Measurements from ENCODE around the gene RBFOX1. TPM values are rescaled to one million over a fixed set of nuclear protein-coding genes. Genes with fewer than 3 reads are reported as not detected.

The RBFOX1 gene
- total RNA-seq, 1 donor from 2014 or later = not detected

DNA sequence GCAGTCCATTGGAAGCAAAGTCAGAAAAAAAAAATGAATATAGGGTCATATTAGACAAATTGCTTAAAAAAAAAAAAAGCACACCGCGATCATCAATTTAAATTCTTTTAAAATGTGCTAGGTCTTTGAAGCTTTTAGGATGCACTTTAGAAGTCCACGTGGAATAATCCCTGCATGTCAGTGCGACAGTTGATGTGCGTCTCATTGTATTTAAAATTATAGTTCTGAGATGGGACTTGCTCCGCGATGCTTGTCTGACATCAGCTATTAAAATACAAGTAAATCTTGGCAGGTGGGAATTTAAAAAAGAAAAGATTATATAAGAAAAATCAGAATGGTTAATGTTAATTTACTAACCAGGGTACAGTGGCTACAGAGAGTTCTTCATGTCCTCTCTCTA is 105.2 kb downstream of the RBFOX1 start:
- Mint-ChIP-seq H3K27me3 (no peaks in the 10 kb centered on the region), H3K9me3 (peaks cover 8% of the 10 kb centered on the region), H3K4me1 (no peaks in the 10 kb centered on the region), H3K27ac (no peak overlapping the region), H3K36me3 (ENCODE audit: low read depth) (no peaks in the 10 kb centered on the region), H3K4me3 (no peak overlapping the region)
- intact Hi-C loops (cut with micrococcal nuclease) = no loop called here
- ChIA-PET POLR2A (no interaction called here), CTCF (no interaction called here)
- DNase-seq (no peak), ATAC-seq (ENCODE audit: low read depth) (no peak)
- TF ChIP-seq, protein P1, sequence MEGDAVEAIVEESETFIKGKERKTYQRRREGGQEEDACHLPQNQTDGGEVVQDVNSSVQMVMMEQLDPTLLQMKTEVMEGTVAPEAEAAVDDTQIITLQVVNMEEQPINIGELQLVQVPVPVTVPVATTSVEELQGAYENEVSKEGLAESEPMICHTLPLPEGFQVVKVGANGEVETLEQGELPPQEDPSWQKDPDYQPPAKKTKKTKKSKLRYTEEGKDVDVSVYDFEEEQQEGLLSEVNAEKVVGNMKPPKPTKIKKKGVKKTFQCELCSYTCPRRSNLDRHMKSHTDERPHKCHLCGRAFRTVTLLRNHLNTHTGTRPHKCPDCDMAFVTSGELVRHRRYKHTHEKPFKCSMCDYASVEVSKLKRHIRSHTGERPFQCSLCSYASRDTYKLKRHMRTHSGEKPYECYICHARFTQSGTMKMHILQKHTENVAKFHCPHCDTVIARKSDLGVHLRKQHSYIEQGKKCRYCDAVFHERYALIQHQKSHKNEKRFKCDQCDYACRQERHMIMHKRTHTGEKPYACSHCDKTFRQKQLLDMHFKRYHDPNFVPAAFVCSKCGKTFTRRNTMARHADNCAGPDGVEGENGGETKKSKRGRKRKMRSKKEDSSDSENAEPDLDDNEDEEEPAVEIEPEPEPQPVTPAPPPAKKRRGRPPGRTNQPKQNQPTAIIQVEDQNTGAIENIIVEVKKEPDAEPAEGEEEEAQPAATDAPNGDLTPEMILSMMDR (IDR thresholded peaks at IDR 0.05) = no peak

DNA sequence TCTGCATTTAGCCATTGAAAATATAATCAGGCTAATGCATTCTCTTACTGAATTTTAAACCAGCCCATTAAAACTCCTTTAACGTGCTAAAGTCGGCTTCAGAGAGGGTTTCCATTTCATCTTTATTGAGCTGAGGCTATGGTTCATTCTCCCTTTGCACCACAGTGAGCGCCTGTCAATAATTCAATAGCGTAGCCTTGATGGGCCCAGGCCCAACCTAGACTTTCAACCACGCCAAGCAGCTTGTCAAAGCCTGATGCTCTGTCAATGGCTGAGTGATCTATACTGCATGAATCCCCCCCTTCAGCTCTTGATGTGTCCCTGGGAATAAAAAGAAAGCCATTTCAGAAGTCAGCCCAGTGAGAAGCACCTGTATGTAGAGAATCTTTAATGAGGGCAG is 106.0 kb downstream of the RBFOX1 start:
- no peak for ATAC-seq (ENCODE audit: low read depth)
- H3K27ac Mint-ChIP-seq = no peak overlapping the region

GRCh38 chr16:7439518-7439917 is 106.9 kb downstream of the RBFOX1 start:
- no peaks in the 10 kb centered on the region for H3K27me3 Mint-ChIP-seq
- H3K4me3 Mint-ChIP-seq = no peak overlapping the region
- CTCF ChIA-PET = no interaction called here
- H3K36me3 Mint-ChIP-seq (ENCODE audit: low read depth) = no peaks in the 10 kb centered on the region
- no peaks in the 10 kb centered on the region for H3K4me1 Mint-ChIP-seq
- TF ChIP-seq, protein P1 (IDR thresholded peaks at IDR 0.05) = no peak
- ATAC-seq (ENCODE audit: low read depth) = no peak
- POLR2A ChIA-PET = no interaction called here
- intact Hi-C loops (cut with micrococcal nuclease) = no loop called here
- no peak for DNase-seq
- no peak overlapping the region for H3K27ac Mint-ChIP-seq
- peaks cover 5% of the 10 kb centered on the region for H3K9me3 Mint-ChIP-seq

More for the DNA sequence above, 106.0 kb downstream of the RBFOX1 start:
- ChIA-PET CTCF (no interaction called here), POLR2A (no interaction called here)
- Mint-ChIP-seq H3K4me1 (no peaks in the 10 kb centered on the region), H3K36me3 (ENCODE audit: low read depth) (no peaks in the 10 kb centered on the region), H3K4me3 (no peak overlapping the region), H3K27me3 (no peaks in the 10 kb centered on the region), H3K9me3 (peaks cover 5% of the 10 kb centered on the region)
- intact Hi-C loops (cut with micrococcal nuclease) = no loop called here
- TF ChIP-seq, protein P1 (IDR thresholded peaks at IDR 0.05) = no peak
- no peak for DNase-seq

DNA sequence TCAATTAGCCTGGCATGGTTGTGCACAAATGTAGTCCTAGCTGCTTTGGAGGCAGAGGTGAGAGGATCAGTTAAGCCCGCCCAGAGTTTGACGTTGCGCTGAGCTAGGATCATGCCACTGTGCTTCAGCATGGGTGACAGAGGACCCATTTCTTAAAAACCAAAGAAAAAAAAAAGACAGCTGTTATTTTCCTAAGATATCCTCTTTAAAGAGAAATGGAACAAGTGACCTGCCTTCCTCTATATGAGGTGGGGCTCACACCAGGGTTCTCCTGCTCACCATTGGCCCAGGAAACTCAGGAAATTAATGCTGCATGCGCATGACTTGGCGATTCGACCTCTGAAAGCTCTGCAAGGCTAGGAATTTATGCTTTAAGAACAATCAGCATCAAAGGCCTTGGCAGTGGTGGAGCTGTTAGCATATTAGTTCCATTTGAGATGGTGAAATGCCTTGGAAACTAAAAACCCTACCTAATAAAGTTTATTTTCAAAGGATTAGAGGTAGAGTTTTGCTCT is 108.3 kb downstream of the RBFOX1 start:
- ATAC-seq (ENCODE audit: low read depth) = no peak
- H3K4me1 Mint-ChIP-seq = no peaks in the 10 kb centered on the region
- ChIA-PET POLR2A (no interaction called here), CTCF (no interaction called here)
- H3K27me3 Mint-ChIP-seq = no peaks in the 10 kb centered on the region
- no peaks in the 10 kb centered on the region for H3K36me3 Mint-ChIP-seq (ENCODE audit: low read depth)
- intact Hi-C loops (cut with micrococcal nuclease) = no loop called here
- H3K4me3 Mint-ChIP-seq = no peak overlapping the region
- H3K9me3 Mint-ChIP-seq = no peaks in the 10 kb centered on the region
- DNase-seq = no peak
- no peak overlapping the region for H3K27ac Mint-ChIP-seq
- TF ChIP-seq, protein P1 (IDR thresholded peaks at IDR 0.05) = no peak

DNA sequence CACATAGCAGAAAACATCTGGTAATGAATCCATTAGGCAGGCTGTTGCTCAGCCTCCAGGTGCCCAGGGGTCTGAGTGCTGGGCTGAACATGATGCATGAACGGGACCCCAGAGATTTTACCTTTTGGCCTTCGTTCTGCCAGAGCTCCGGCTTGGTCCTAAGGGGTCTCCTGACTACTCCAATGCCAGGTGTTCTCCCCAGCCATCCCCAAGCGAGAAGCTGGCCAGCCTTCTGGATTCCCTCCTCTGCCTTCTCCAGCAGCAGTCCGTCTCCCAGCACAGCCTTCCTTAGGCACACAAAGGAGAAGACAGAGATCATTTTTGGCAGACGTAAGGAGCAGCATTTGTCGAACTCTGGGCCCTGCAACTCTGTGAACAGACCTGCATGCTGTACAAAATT is 109.4 kb downstream of the RBFOX1 start:
- DNase-seq = no peak
- ATAC-seq (ENCODE audit: low read depth) = no peak
- H3K36me3 Mint-ChIP-seq (ENCODE audit: low read depth) = no peaks in the 10 kb centered on the region
- CTCF ChIA-PET = no interaction called here
- no peaks in the 10 kb centered on the region for H3K27me3 Mint-ChIP-seq
- TF ChIP-seq, protein P1 (IDR thresholded peaks at IDR 0.05) = no peak
- no peaks in the 10 kb centered on the region for H3K4me1 Mint-ChIP-seq
- no peak overlapping the region for H3K4me3 Mint-ChIP-seq
- POLR2A ChIA-PET = interaction anchor here (0.6 kb wide), 1 partner anchor 9 kb away, joined by 3 read pairs; no protein-coding TSS in a partner anchor
- no peaks in the 10 kb centered on the region for H3K9me3 Mint-ChIP-seq
- intact Hi-C loops (cut with micrococcal nuclease) = no loop called here
- no peak overlapping the region for H3K27ac Mint-ChIP-seq
